Activated CD4-positive, alpha-beta T cell treated with anti-CD3 and anti-CD28 coated beads for 48 hours (primary cell): Measurements from ENCODE around the gene SUCNR1.
A peak's percentile ranks its signal among the peaks of the same experiment; 100 is the strongest.
"Not testable (repeated sequence)": the region's sequence is repeated elsewhere in the genome, so short reads cannot be mapped to it uniquely, and the experiment has no call there.

Experiments
- DNase-seq: peaks from one replicate; pipeline ENCODE4 v3.0.0-alpha.2; 2020

The SUCNR1 gene

GRCh38 chr3:151900884-151901643 is 27.6 kb downstream of the SUCNR1 start:
- DNase-seq = no peak

GRCh38 chr3:151901644-151902285 is 28.3 kb downstream of the SUCNR1 start:
- no peak for DNase-seq

- no peak for DNase-seq
Measured at GRCh38 chr3:151903501-151903991, 30.1 kb downstream of the SUCNR1 start.

GRCh38 chr3:151905647-151906046 is 32.2 kb downstream of the SUCNR1 start:
- no peak for DNase-seq

GRCh38 chr3:151906751-151907150 is 33.3 kb downstream of the SUCNR1 start:
- no peak for DNase-seq

GRCh38 chr3:151908399-151908798 is 35.0 kb downstream of the SUCNR1 start:
- no peak for DNase-seq

GRCh38 chr3:151909681-151910405 is 36.4 kb downstream of the SUCNR1 start:
- DNase-seq = no peak

- DNase-seq = no peak
Measured at GRCh38 chr3:151911462-151911861, 38.0 kb downstream of the SUCNR1 start.

- no peak for DNase-seq
Measured at GRCh38 chr3:151912028-151912427, 38.6 kb downstream of the SUCNR1 start.

GRCh38 chr3:151916781-151917180 is 43.3 kb downstream of the SUCNR1 start:
- no peak for DNase-seq

GRCh38 chr3:151918253-151919029 is 45.0 kb downstream of the SUCNR1 start:
- DNase-seq = no peak

- DNase-seq = no peak
Measured at GRCh38 chr3:151919030-151919328, 45.5 kb downstream of the SUCNR1 start.

- no peak for DNase-seq
Measured at GRCh38 chr3:151919446-151919845, 46.0 kb downstream of the SUCNR1 start.

GRCh38 chr3:151923901-151924300 is 50.5 kb downstream of the SUCNR1 start:
- DNase-seq = no peak

- no peak for DNase-seq
Measured at GRCh38 chr3:151924753-151925152, 51.3 kb downstream of the SUCNR1 start.

- DNase-seq = peak; percentile 31
Measured at GRCh38 chr3:151925419-151925818, 52.0 kb downstream of the SUCNR1 start.

GRCh38 chr3:151925876-151926275 is 52.4 kb downstream of the SUCNR1 start:
- no peak for DNase-seq

- DNase-seq = no peak
Measured at GRCh38 chr3:151926956-151927355, 53.5 kb downstream of the SUCNR1 start.

- DNase-seq = not testable (repeated sequence)
Measured at GRCh38 chr3:151927915-151928525, 54.6 kb downstream of the SUCNR1 start.

- no peak for DNase-seq
Measured at GRCh38 chr3:151931171-151931570, 57.7 kb downstream of the SUCNR1 start.

GRCh38 chr3:151933234-151933853 is 59.9 kb downstream of the SUCNR1 start:
- no peak for DNase-seq
